ENCODE results near the gene CUL1. TPM values are rescaled to one million over a fixed set of nuclear protein-coding genes. Genes with fewer than 3 reads are reported as not detected.
A peak's percentile ranks its signal among the peaks of the same experiment; 100 is the strongest.

The CUL1 gene
- total RNA-seq, 2 experiments from 2014 or later = 60.6 to 61.2 TPM

DNA sequence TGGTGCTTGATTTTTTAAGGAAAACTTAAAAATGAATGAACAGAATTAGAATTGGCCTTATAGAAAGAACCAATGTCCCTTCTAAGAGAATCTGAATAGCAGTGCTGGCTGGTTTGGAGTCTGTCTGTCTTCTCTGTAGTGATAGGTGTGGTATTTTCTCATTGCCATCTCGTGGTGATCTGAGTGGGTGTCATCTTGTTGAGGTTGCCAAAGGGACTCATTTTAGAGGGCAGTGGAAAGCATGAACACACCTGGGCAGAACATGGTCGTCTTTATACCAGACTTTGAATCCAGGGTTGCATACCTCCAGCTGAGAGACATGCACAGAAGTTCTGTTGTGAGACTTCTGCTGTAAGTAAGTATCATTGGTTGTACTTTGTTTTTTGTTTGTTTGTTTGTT lies 15.8 kb downstream of the CUL1 start:
- Mint-ChIP-seq H3K9me3 (no peaks in the 10 kb centered on the region), H3K27ac (peak overlapping the region; percentile 4), H3K4me3 (no peak overlapping the region), H3K4me1 (ENCODE audit: low read depth) (peaks cover 72% of the 10 kb centered on the region), H3K36me3 (ENCODE audit: low read depth) (peaks cover 24% of the 10 kb centered on the region), H3K27me3 (no peaks in the 10 kb centered on the region)
- intact Hi-C loops (cut with micrococcal nuclease) = no loop called here
- TF ChIP-seq CTCF (IDR thresholded peaks at IDR 0.05) = no peak
- ChIA-PET CTCF (no interaction called here), POLR2A (interaction anchor here (1.1 to 1.5 kb wide), 3 partner anchors 9 to 15 kb away, joined by 3 read pairs; no protein-coding TSS in a partner anchor)
- ATAC-seq (peak; percentile 76), DNase-seq (peak; percentile 39)

- Mint-ChIP-seq H3K36me3 (ENCODE audit: low read depth) (peaks cover 24% of the 10 kb centered on the region), H3K9me3 (no peaks in the 10 kb centered on the region), H3K4me3 (no peak overlapping the region), H3K4me1 (ENCODE audit: low read depth) (peaks cover 73% of the 10 kb centered on the region), H3K27ac (no peak overlapping the region), H3K27me3 (no peaks in the 10 kb centered on the region)
- no peak for ATAC-seq
- DNase-seq = no peak
- CTCF ChIA-PET = no interaction called here
- POLR2A ChIA-PET = interaction anchor here (1.4 to 1.5 kb wide), 2 partner anchors 15 to 16 kb away, joined by 3 read pairs; no protein-coding TSS in a partner anchor
- intact Hi-C loops (cut with micrococcal nuclease) = no loop called here
- TF ChIP-seq CTCF (IDR thresholded peaks at IDR 0.05) = no peak
Observed at GRCh38 chr7:148715027-148715426, 16.3 kb downstream of the CUL1 start.

DNA sequence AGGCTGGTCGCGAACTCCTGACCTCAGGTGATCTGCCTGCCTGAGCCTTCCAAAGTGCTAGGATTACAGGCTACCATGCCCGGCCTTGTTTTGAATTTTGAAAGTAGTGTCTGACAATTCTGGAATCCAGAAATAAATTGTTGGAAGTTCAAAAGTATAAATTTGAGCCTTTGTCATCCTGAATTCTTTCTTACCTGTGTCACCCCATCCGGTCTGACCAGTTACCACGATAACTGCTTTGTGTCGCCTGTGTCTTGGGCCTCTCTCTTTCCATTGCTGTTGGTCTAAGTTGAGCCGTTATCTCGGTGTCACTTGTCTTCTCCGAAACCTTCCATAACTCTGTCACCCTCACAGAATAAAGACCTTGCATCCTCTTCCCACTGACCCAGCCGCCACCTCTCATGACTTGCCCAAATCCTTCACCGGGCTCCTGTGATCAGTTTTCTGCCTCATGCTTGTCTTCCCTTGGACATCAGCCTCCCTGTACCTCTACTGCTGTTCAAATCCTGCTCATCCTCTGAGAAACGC lies 18.6 kb downstream of the CUL1 start:
- ChIA-PET CTCF (interaction anchor here (1.0 kb wide), 1 partner anchor 141 kb away, joined by 3 read pairs; no protein-coding TSS in a partner anchor), POLR2A (interaction anchor here (0.8 kb wide), 1 partner anchor 16 kb away, joined by 3 read pairs; no protein-coding TSS in a partner anchor)
- Mint-ChIP-seq H3K27me3 (no peaks in the 10 kb centered on the region), H3K27ac (no peak overlapping the region), H3K36me3 (ENCODE audit: low read depth) (peaks cover 27% of the 10 kb centered on the region), H3K9me3 (no peaks in the 10 kb centered on the region), H3K4me1 (ENCODE audit: low read depth) (peaks cover 75% of the 10 kb centered on the region), H3K4me3 (no peak overlapping the region)
- no peak for DNase-seq
- TF ChIP-seq CTCF (IDR thresholded peaks at IDR 0.05) = no peak
- no peak for ATAC-seq
- intact Hi-C loops (cut with micrococcal nuclease) = no loop called here

DNA sequence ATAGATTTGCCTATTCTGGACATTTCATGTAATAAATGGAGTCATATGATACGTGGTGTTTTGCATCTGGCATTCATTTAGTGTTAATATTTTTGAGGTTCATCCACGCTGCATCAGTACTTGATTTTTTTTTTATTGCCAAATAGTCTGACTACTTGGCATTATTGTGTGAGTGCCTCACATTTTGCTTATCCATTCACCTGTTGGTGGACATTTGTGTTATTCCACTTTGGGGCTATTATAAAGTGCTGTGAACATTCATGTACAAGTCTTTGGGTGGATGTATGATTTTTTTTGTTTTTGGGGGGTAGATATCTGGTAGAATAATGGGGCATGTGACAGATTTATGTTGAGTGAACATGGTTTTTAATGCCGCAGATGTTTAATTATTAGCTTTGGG lies 19.7 kb downstream of the CUL1 start:
- H3K4me3 Mint-ChIP-seq = no peak overlapping the region
- H3K36me3 Mint-ChIP-seq (ENCODE audit: low read depth) = peaks cover 25% of the 10 kb centered on the region
- ChIA-PET POLR2A (interaction anchor here (0.6 to 1.5 kb wide), 2 partner anchors 16 to 200 kb away, joined by 3 read pairs; no protein-coding TSS in a partner anchor), CTCF (no interaction called here)
- no peak for TF ChIP-seq CTCF (IDR thresholded peaks at IDR 0.05)
- ATAC-seq = no peak
- DNase-seq = no peak
- no peak overlapping the region for H3K27ac Mint-ChIP-seq
- H3K4me1 Mint-ChIP-seq (ENCODE audit: low read depth) = peaks cover 76% of the 10 kb centered on the region
- H3K27me3 Mint-ChIP-seq = no peaks in the 10 kb centered on the region
- intact Hi-C loops (cut with micrococcal nuclease) = no loop called here
- H3K9me3 Mint-ChIP-seq = no peaks in the 10 kb centered on the region

- DNase-seq (no peak), ATAC-seq (no peak)
- peaks cover 78% of the 10 kb centered on the region for H3K4me1 Mint-ChIP-seq (ENCODE audit: low read depth)
- H3K27me3 Mint-ChIP-seq = no peaks in the 10 kb centered on the region
- ChIA-PET CTCF (interaction anchor here (0.7 to 1.5 kb wide), 4 partner anchors 10 to 27 kb away, joined by 3 to 4 read pairs (median 3); no protein-coding TSS in a partner anchor), POLR2A (interaction anchor here (1.5 to 1.9 kb wide), 2 partner anchors 10 to 17 kb away, joined by 3 to 4 read pairs; no protein-coding TSS in a partner anchor)
- no peak overlapping the region for H3K4me3 Mint-ChIP-seq
- intact Hi-C loops (cut with micrococcal nuclease) = no loop called here
- no peak overlapping the region for H3K27ac Mint-ChIP-seq
- no peaks in the 10 kb centered on the region for H3K9me3 Mint-ChIP-seq
- H3K36me3 Mint-ChIP-seq (ENCODE audit: low read depth) = peaks cover 20% of the 10 kb centered on the region
- TF ChIP-seq CTCF (IDR thresholded peaks at IDR 0.05) = no peak
Observed at GRCh38 chr7:148719753-148720152, 21.1 kb downstream of the CUL1 start.
